HEK293 (cell line): Measurements from ENCODE around the gene CLASP2.

Source experiments
- CTCF ChIA-PET: fragments of 350-600 bp; formaldehyde crosslinking; extraction: SDS; loops from one replicate; lab custom pipeline; 2021; ENCODE audit warnings: antibody characterized with exemption; lab: Yijun Ruan, JAX
- POLR2A ChIA-PET: fragments of 300-600 bp; formaldehyde crosslinking; extraction: SDS; loops from one replicate; lab custom pipeline; 2020; ENCODE audit warnings: antibody characterized with exemption, inconsistent platforms; lab: Yijun Ruan, JAX
- H3K27ac ChIP-seq: fragments of 200-500 bp; sonication (Bioruptor generic); 2 replicates; pipeline ENCODE4 v1.5.1; 2014; ENCODE audit warnings: low read depth, low read length, control low read depth, inconsistent platforms; ENCODE audit errors: extremely low read depth
- H3K36me3 ChIP-seq, 2 experiments: fragments of 200-500 bp in 1 of 2; sonication (Bioruptor generic) in 1 of 2; 1 replicate in 1 of 2; 2 replicates in 1 of 2; pipeline ENCODE4 v1.5.1; 2014 to 2017; ENCODE audit warnings: inconsistent platforms in 2 of 2, low read length in 2 of 2; ENCODE audit not compliant: control insufficient read depth in 2 of 2, insufficient read depth in 1 of 2
- H3K4me1 ChIP-seq: fragments of 200-500 bp; sonication (Bioruptor generic); 2 replicates; pipeline ENCODE4 v1.5.1; 2014; ENCODE audit warnings: mild to moderate bottlenecking, low read length, inconsistent platforms; ENCODE audit not compliant: control insufficient read depth, insufficient read depth
- H3K4me3 ChIP-seq: 2 replicates; pipeline ENCODE4 v1.5.1; 2011; ENCODE audit warnings: low read depth, mild to moderate bottlenecking, control low read depth, low read length, moderate library complexity
- H3K9me3 ChIP-seq: fragments of 200-500 bp; sonication (Bioruptor generic); 2 replicates; pipeline ENCODE4 v1.5.1; 2014; ENCODE audit warnings: low read depth, low read length, inconsistent platforms; ENCODE audit not compliant: control insufficient read depth, insufficient read depth
- ELK4 ChIP-seq: IDR thresholded peaks from 2 replicates; pipeline ENCODE4 v1.6.1; 2011; ENCODE audit warnings: mild to moderate bottlenecking, low read depth, low read length, borderline replicate concordance
- GLIS1 ChIP-seq: fragments of 450-650 bp; formaldehyde crosslinking; IDR thresholded peaks from 2 replicates; pipeline ENCODE4 v1.5.1; 2016; ENCODE audit warnings: missing biosample characterization, missing genetic modification characterization
- INSM2 ChIP-seq: fragments of 450-650 bp; formaldehyde crosslinking; IDR thresholded peaks from 2 replicates; pipeline ENCODE4 v1.5.1; 2016; ENCODE audit warnings: missing biosample characterization, missing genetic modification characterization
- SALL2 ChIP-seq: fragments of 450-650 bp; formaldehyde crosslinking; IDR thresholded peaks from 2 replicates; pipeline ENCODE4 v1.5.0; 2017; ENCODE audit warnings: missing biosample characterization, mild to moderate bottlenecking, missing genetic modification characterization, borderline replicate concordance
- SP7 ChIP-seq: fragments of 450-650 bp; formaldehyde crosslinking; IDR thresholded peaks from 2 replicates; pipeline ENCODE4 v1.5.1; 2016; ENCODE audit warnings: missing biosample characterization, missing genetic modification characterization
- YY2 ChIP-seq: fragments of 450-650 bp; formaldehyde crosslinking; IDR thresholded peaks from 2 replicates; pipeline ENCODE4 v1.5.1; 2016; ENCODE audit warnings: missing biosample characterization, missing genetic modification characterization
- ZEB2 ChIP-seq: fragments of 450-650 bp; formaldehyde crosslinking; IDR thresholded peaks from 2 replicates; pipeline ENCODE4 v1.5.1; 2016; ENCODE audit warnings: missing biosample characterization, missing genetic modification characterization
- ZFP41 ChIP-seq: fragments of 450-650 bp; formaldehyde crosslinking; IDR thresholded peaks from 2 replicates; pipeline ENCODE4 v1.5.1; 2016; ENCODE audit warnings: missing biosample characterization, missing genetic modification characterization, borderline replicate concordance
- ZFP69B ChIP-seq: fragments of 450-650 bp; formaldehyde crosslinking; IDR thresholded peaks from 2 replicates; pipeline ENCODE4 v1.5.1; 2016; ENCODE audit warnings: missing biosample characterization, missing genetic modification characterization
- ZNF174 ChIP-seq: fragments of 450-650 bp; formaldehyde crosslinking; IDR thresholded peaks from 2 replicates; pipeline ENCODE4 v1.5.0; 2017; ENCODE audit warnings: missing biosample characterization, mild to moderate bottlenecking, missing genetic modification characterization
- ZNF175 ChIP-seq: fragments of 450-650 bp; formaldehyde crosslinking; IDR thresholded peaks from 2 replicates; pipeline ENCODE4 v1.5.1; 2016; ENCODE audit warnings: missing biosample characterization, missing genetic modification characterization
- ZNF18 ChIP-seq: fragments of 450-650 bp; formaldehyde crosslinking; IDR thresholded peaks from 2 replicates; pipeline ENCODE4 v1.5.1; 2016; ENCODE audit warnings: missing biosample characterization, missing genetic modification characterization
- ZNF184 ChIP-seq: fragments of 450-650 bp; IDR thresholded peaks from 2 replicates; pipeline ENCODE4 v1.5.1; 2018; ENCODE audit warnings: missing biosample characterization, mild to moderate bottlenecking, missing genetic modification characterization
- ZNF202 ChIP-seq: fragments of 450-650 bp; formaldehyde crosslinking; IDR thresholded peaks from 2 replicates; pipeline ENCODE4 v1.5.1; 2016; ENCODE audit warnings: missing biosample characterization, missing genetic modification characterization, borderline replicate concordance
- ZNF274 ChIP-seq, 2 experiments: fragments of 200-500 bp in 1 of 2; fragments of 450-650 bp in 1 of 2; sonication (Bioruptor generic) in 1 of 2; formaldehyde crosslinking in 1 of 2; IDR thresholded peaks; 2 replicates each; pipeline versions ENCODE4 v1.5.1 to v1.6.1; 2014 to 2016; ENCODE audit warnings: borderline replicate concordance in 1 of 2, inconsistent platforms in 1 of 2, low read length in 1 of 2, missing biosample characterization in 1 of 2, missing genetic modification characterization in 1 of 2
- ZNF335 ChIP-seq: fragments of 450-650 bp; formaldehyde crosslinking; conservative IDR thresholded peaks from 2 replicates; pipeline ENCODE4 v1.5.1; 2016; ENCODE audit warnings: missing biosample characterization, missing genetic modification characterization
- ZNF394 ChIP-seq: fragments of 450-650 bp; formaldehyde crosslinking; IDR thresholded peaks from 2 replicates; pipeline ENCODE4 v1.5.1; 2016; ENCODE audit warnings: missing biosample characterization, missing genetic modification characterization, mild to moderate bottlenecking, moderate library complexity, borderline replicate concordance
- ZNF423 ChIP-seq: fragments of 450-650 bp; formaldehyde crosslinking; IDR thresholded peaks from 2 replicates; pipeline ENCODE4 v1.5.1; 2016; ENCODE audit warnings: missing biosample characterization, missing genetic modification characterization
- ZNF426 ChIP-seq: fragments of 450-650 bp; formaldehyde crosslinking; IDR thresholded peaks from 2 replicates; pipeline ENCODE4 v1.5.1; 2017; ENCODE audit warnings: missing biosample characterization, missing genetic modification characterization, mild to moderate bottlenecking, inconsistent platforms, moderate library complexity
- ZNF433 ChIP-seq: fragments of 450-650 bp; formaldehyde crosslinking; IDR thresholded peaks from 2 replicates; pipeline ENCODE4 v1.5.1; 2016; ENCODE audit warnings: missing biosample characterization, missing genetic modification characterization, low read depth
- ZNF473 ChIP-seq: fragments of 450-650 bp; formaldehyde crosslinking; IDR thresholded peaks from 2 replicates; pipeline ENCODE4 v1.5.1; 2017; ENCODE audit warnings: missing biosample characterization, missing genetic modification characterization
- ZNF513 ChIP-seq: fragments of 450-650 bp; IDR thresholded peaks from 2 replicates; pipeline ENCODE4 v1.5.1; 2018; ENCODE audit warnings: missing biosample characterization, missing genetic modification characterization
- ZNF549 ChIP-seq: fragments of 450-650 bp; IDR thresholded peaks from 2 replicates; pipeline ENCODE4 v1.5.1; 2018; ENCODE audit warnings: missing biosample characterization, missing genetic modification characterization, mild to moderate bottlenecking, inconsistent platforms, moderate library complexity
- ZNF658 ChIP-seq: fragments of 450-650 bp; formaldehyde crosslinking; IDR thresholded peaks from 2 replicates; pipeline ENCODE4; 2016; ENCODE audit warnings: missing biosample characterization, missing genetic modification characterization
- ZNF76 ChIP-seq: fragments of 450-650 bp; formaldehyde crosslinking; IDR thresholded peaks from 2 replicates; pipeline ENCODE4; 2016; ENCODE audit warnings: low read depth, missing biosample characterization, missing genetic modification characterization, borderline replicate concordance
- ZNF792 ChIP-seq: fragments of 450-650 bp; formaldehyde crosslinking; IDR thresholded peaks from 2 replicates; pipeline ENCODE4 v1.5.1; 2016; ENCODE audit warnings: missing biosample characterization, missing genetic modification characterization
- ZNF837 ChIP-seq: fragments of 450-650 bp; formaldehyde crosslinking; IDR thresholded peaks from 2 replicates; pipeline ENCODE4 v1.5.1; 2016; ENCODE audit warnings: missing biosample characterization, missing genetic modification characterization
- ZSCAN16 ChIP-seq: fragments of 450-650 bp; formaldehyde crosslinking; IDR thresholded peaks from 2 replicates; pipeline ENCODE4 v1.5.1; 2016; ENCODE audit warnings: missing biosample characterization, missing genetic modification characterization

Gene CLASP2

GRCh38 chr3:33687406-33688010, 30.5 kb downstream of the CLASP2 start:
- ChIA-PET CTCF (no interaction called here), POLR2A (no interaction called here)
- H3K36me3 ChIP-seq: peaks cover 6 to 26% of the 10 kb centered on the region in 2 experiments; a peak in 2 of 3 replicates
- no peak overlapping the region for H3K27ac ChIP-seq
- no peaks in the 10 kb centered on the region for H3K4me1 ChIP-seq
- TF ChIP-seq GLIS1 (tag by site-specific recombination) (no peak), ZNF426 (tag by site-specific recombination) (no peak), ZFP41 (no peak), ZNF433 (no peak), ZNF202 (tag by site-specific recombination) (no peak)
- H3K9me3 ChIP-seq: no peaks in the 10 kb centered on the region
- no peak overlapping the region for H3K4me3 ChIP-seq

- Histone ChIP-seq H3K27ac (no peak overlapping the region), H3K36me3 (peaks cover 6 to 34% of the 10 kb centered on the region in 2 experiments), H3K4me1 (no peaks in the 10 kb centered on the region), H3K4me3 (no peak overlapping the region), H3K9me3 (no peaks in the 10 kb centered on the region)
- POLR2A ChIA-PET: no interaction called here
- CTCF ChIA-PET: no interaction called here
- TF ChIP-seq SP7 (tag by site-specific recombination) (no peak), ZNF549 (no peak), ZNF423 (tag by site-specific recombination) (no peak), ZNF335 (tag by site-specific recombination) (no peak), ZNF792 (tag by site-specific recombination) (no peak), ZFP69B (tag by site-specific recombination) (no peak), ZSCAN16 (tag by site-specific recombination) (no peak), ZNF394 (tag by site-specific recombination) (no peak), ZNF658 (tag by site-specific recombination) (no peak), INSM2 (tag by site-specific recombination) (no peak), ZEB2 (tag by site-specific recombination) (no peak), ZNF473 (tag by site-specific recombination) (no peak), YY2 (tag by site-specific recombination) (no peak), ZNF76 (tag by site-specific recombination) (no peak), ZNF837 (tag by site-specific recombination) (no peak)
These were observed 35.3 kb downstream of the CLASP2 start for GRCh38 chr3:33682770-33683169.

- Histone ChIP-seq H3K27ac (no peak overlapping the region), H3K9me3 (no peaks in the 10 kb centered on the region), H3K4me3 (no peak overlapping the region), H3K36me3 (peaks cover 6 to 32% of the 10 kb centered on the region in 2 experiments), H3K4me1 (no peaks in the 10 kb centered on the region)
- CTCF ChIA-PET: no interaction called here
- POLR2A ChIA-PET: interaction anchor here (0.6 kb wide), 1 partner anchor 848 kb away, joined by 3 read pairs; no protein-coding TSS in a partner anchor
- no peak for TF ChIP-seq SALL2 (tag by site-specific recombination)
- TF ChIP-seq ZNF184: no peak
- no peak for TF ChIP-seq ELK4
- no peak for TF ChIP-seq ZNF18 (tag by site-specific recombination)
- no peak for TF ChIP-seq ZNF175
- no peak for TF ChIP-seq ZNF274 (IDR thresholded peaks at IDR 0.05; ENCODE audit: low read length)
- TF ChIP-seq ZNF274 (tag by site-specific recombination; IDR thresholded peaks at IDR 0.05; ENCODE audit: borderline replicate concordance): no peak
- no peak for TF ChIP-seq ZNF174 (tag by site-specific recombination)
- no peak for TF ChIP-seq ZNF513
- no peak for TF ChIP-seq ZNF549
These were observed 36.4 kb downstream of the CLASP2 start for GRCh38 chr3:33681667-33682066.
